Kidney (tissue), 14 donors: ENCODE results near the gene KLHL41. TPM values are rescaled to one million over a fixed set of nuclear protein-coding genes. Genes with fewer than 3 reads are reported as not detected.

Experiments used
- DNase-seq, 5 donors: peaks; one replicate each; pipeline ENCODE4 v3.0.0-alpha.2; 2013 to 2020
- FAIRE-seq: peaks from 2 replicates; lab custom pipeline; 2012; peaks lifted over from hg19 to GRCh38; lab: Jason Lieb, UNC
- H3K27ac ChIP-seq, 2 donors: one replicate each; pipeline ENCODE4 v1.7.0; 2013; ENCODE audit warnings: low read depth in 2 of 2, low read length in 2 of 2, inconsistent platforms in 1 of 2
- H3K27me3 ChIP-seq: one replicate; pipeline ENCODE4 v1.7.1; 2013; ENCODE audit warnings: low read length, inconsistent platforms; ENCODE audit not compliant: control insufficient read depth, insufficient read depth
- H3K36me3 ChIP-seq, 3 donors: one replicate each; pipeline versions ENCODE4 v1.7.0 to v1.7.1; 2013; ENCODE audit warnings: low read length in 3 of 3, control low read depth in 1 of 3, inconsistent platforms in 1 of 3; ENCODE audit not compliant: insufficient read depth in 3 of 3, control insufficient read depth in 2 of 3
- H3K4me1 ChIP-seq, 3 donors: one replicate each; pipeline versions ENCODE4 v1.7.0 to v1.7.1; 2013; ENCODE audit warnings: low read length in 3 of 3, inconsistent platforms in 1 of 3, low read depth in 1 of 3; ENCODE audit not compliant: control insufficient read depth in 2 of 3, insufficient read depth in 2 of 3
- H3K4me3 ChIP-seq, 3 donors: one replicate each; pipeline versions ENCODE4 v1.7.0 to v1.8.1; 2013; ENCODE audit warnings: low read length in 3 of 3, control low read depth in 1 of 3, inconsistent platforms in 1 of 3
- H3K9ac ChIP-seq, 3 donors: one replicate each; pipeline versions ENCODE4 v1.7.0 to v1.7.1; 2013; ENCODE audit warnings: low read length in 3 of 3, control low read depth in 1 of 3, inconsistent platforms in 1 of 3
- H3K9me3 ChIP-seq, 3 donors: one replicate each; pipeline versions ENCODE4 v1.7.0 to v1.7.1; 2013; ENCODE audit warnings: low read length in 3 of 3, control low read depth in 1 of 3, inconsistent platforms in 1 of 3; ENCODE audit not compliant: control insufficient read depth in 2 of 3, insufficient read depth in 1 of 3
- intact Hi-C: fragments of 100-400 bp; cut with DNase I; formaldehyde crosslinking; loops from one replicate; pipeline ENCODE4 v1.11.1; 2022
- polyA plus RNA-seq: library from polyadenylated mRNA; stranded (reverse); fragments of 350-450 nt; fragmentation: Illumina TruSeq; extraction: RNeasy Lipid Tissue Mini Kit (QIAGEN cat#74804); gene quantifications from one replicate; pipeline ENCODE4 v1.2.3, GENCODE V29; 2014; ENCODE audit warnings: low read depth, low replicate concordance; ENCODE audit not compliant: insufficient read depth
- total RNA-seq: library from RNA; stranded (reverse); fragmentation: NEBNext Ultra II Directional; extraction: Animal tissue kit (Norgen Biotek cat#: 25700); gene quantifications from one replicate; pipeline ENCODE4 v1.2.1, GENCODE V29; 2021
- TF ChIP-seq, protein P1 (sequence below): IDR thresholded peaks from 3 replicates; pipeline ENCODE4 v1.5.1; 2012; ENCODE audit warnings: mild to moderate bottlenecking, moderate library complexity, borderline replicate concordance; ENCODE audit not compliant: insufficient read depth; ENCODE audit errors: extremely low read depth
- donor health status: control.
- donor health status: control.
- donor health status: control.
- donor health status: control.
- donor health status: control.
- donor health status: DM: yes; HTN: yes; CAD: no.
- donor health status: Normal renal cell carcinoma (clear cell type).

KLHL41 gene
- total and polyA plus RNA-seq, 2 donors from 2014 or later, result 0.71 to 1.8 TPM

DNA sequence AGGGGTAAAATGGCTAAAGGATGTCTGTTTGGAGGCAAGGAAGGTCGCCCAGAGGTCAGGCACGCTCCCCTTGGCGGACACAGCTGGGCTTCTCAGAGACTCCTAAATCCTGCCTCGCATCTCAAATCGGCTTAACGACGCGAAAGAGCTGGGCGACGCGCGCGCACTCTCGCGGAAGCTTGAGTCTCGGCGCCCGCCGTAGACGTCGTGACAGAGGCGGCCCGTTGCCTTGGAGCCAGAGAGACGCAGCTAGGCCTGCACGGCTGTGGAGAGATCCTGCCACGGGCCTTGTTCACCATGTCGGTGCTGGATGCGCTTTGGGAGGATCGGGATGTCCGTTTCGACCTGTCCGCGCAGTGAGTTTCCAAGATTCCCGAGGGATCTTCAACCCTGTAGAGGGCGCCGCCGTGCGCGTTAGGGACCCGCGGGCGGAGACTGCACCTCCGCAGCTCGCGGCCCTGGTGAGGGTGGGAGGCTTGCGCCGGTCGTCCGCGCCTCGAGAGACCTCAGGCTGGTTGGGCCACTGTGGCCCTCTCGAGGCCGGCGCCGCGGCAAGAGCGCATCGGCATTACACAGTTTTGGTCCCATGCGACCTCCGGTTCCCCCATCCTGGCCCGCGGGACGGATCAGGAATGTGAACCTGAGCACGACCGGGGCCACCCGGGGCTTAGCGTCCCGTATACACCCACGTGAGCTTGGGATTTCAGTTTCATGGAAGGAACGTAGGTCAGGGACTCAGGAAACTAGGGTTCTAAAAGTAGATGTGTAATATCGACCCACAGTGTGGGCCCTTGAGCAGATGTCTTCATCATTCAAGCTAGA lies 30.0 kb upstream of the KLHL41 start, which contains the start of gene BBS5:
BBS5 (plus strand) TSS at position 238 of the 822 bp plus-strand sequence; CDS start at position 298, 60 bp downstream.
- Histone ChIP-seq H3K9me3 (no peaks in the 10 kb centered on the region), H3K36me3 (peaks cover 0 to 8% (median 4%) of the 10 kb centered on the region in 3 donors), H3K27me3 (no peaks in the 10 kb centered on the region), H3K27ac (peak within 1 kb of the TSS; percentile 33 to 43), H3K9ac (peak within 1 kb of the TSS; percentile 57 to 88 (median 83)), H3K4me3 (peak within 1 kb of the TSS; percentile 67 to 93 (median 88)), H3K4me1 (peaks cover 0 to 2% (median 0%) of the 10 kb centered on the region in 3 donors)
- intact Hi-C loops, result no loop called here
- DNase-seq (peak; percentile 84 to 94 (median 90)), FAIRE-seq (no peak)
- TF ChIP-seq, protein P1, sequence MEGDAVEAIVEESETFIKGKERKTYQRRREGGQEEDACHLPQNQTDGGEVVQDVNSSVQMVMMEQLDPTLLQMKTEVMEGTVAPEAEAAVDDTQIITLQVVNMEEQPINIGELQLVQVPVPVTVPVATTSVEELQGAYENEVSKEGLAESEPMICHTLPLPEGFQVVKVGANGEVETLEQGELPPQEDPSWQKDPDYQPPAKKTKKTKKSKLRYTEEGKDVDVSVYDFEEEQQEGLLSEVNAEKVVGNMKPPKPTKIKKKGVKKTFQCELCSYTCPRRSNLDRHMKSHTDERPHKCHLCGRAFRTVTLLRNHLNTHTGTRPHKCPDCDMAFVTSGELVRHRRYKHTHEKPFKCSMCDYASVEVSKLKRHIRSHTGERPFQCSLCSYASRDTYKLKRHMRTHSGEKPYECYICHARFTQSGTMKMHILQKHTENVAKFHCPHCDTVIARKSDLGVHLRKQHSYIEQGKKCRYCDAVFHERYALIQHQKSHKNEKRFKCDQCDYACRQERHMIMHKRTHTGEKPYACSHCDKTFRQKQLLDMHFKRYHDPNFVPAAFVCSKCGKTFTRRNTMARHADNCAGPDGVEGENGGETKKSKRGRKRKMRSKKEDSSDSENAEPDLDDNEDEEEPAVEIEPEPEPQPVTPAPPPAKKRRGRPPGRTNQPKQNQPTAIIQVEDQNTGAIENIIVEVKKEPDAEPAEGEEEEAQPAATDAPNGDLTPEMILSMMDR, result peak; percentile 35

DNA sequence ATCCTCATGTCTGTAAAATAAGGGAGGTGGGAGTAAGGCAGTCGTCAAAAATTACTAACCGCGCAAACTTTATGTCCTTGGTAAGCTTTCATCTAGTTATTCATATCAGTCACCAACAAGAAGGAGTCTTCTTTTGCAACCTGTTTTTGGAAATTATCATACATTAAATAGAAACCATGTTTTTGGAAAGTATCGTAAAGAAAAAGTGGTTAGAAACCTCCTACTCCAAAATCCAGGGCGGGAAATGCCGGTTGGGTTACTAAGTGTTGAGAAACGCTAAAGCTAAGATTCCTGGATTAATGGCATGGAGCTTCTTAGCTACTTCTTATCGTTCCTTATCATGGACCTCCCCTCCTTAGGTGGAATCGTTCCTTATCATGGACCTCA lies 29.4 kb upstream of the KLHL41 start:
- peak overlapping the region; percentile 67 to 93 (median 88) for H3K4me3 ChIP-seq

DNA sequence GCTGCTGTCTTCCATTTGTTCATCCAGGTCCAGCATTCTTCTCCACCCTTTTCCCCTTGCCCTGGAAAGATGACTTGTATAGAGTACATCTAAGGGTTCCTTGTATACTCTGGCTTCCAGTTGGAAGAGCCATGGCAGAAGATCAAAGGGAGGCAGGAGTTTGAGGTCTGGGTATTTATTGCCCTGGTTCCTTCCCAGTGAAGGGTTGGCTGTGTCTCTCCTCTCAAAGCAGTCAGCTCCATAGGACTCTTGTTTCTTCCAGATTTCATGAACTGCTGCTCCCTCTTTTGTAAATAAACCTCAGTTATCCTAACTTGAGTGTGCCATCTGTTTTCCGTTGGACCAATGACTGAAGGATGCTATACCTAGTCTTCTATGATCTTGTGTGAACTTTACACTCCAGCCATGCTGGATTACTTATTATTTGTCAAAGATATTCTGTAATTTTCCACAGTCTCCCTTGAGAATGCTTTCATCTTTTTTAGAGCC lies 23.8 kb upstream of the KLHL41 start:
- H3K36me3 ChIP-seq, result peaks cover 0 to 10% (median 4%) of the 10 kb centered on the region in 3 donors
- no peak for DNase-seq
- no peak overlapping the region for H3K27ac ChIP-seq
- no peak overlapping the region for H3K9ac ChIP-seq
- no peaks in the 10 kb centered on the region for H3K9me3 ChIP-seq
- H3K4me1 ChIP-seq, result no peaks in the 10 kb centered on the region
- no peak for FAIRE-seq
- H3K27me3 ChIP-seq, result no peaks in the 10 kb centered on the region
- TF ChIP-seq, protein P1, result no peak
- intact Hi-C loops, result no loop called here
- H3K4me3 ChIP-seq, result no peak overlapping the region

More for the DNA sequence above, 29.4 kb upstream of the KLHL41 start:
- peak in 1 of 5 donors; percentile 34 for DNase-seq
- intact Hi-C loops, result no loop called here
- H3K9me3 ChIP-seq, result no peaks in the 10 kb centered on the region
- no peak overlapping the region for H3K27ac ChIP-seq
- peaks cover 0 to 8% (median 4%) of the 10 kb centered on the region in 3 donors for H3K36me3 ChIP-seq
- TF ChIP-seq, protein P1, result no peak
- peaks cover 0 to 2% (median 0%) of the 10 kb centered on the region in 3 donors for H3K4me1 ChIP-seq
- H3K27me3 ChIP-seq, result no peaks in the 10 kb centered on the region
- peak overlapping the region; percentile 57 to 88 (median 83) for H3K9ac ChIP-seq
- no peak for FAIRE-seq
